ENCODE results near the gene DEAF1. TPM values are rescaled to one million over a fixed set of nuclear protein-coding genes. Genes with fewer than 3 reads are reported as not detected.

The DEAF1 gene
- polyA plus RNA-seq, 3 donors = 44.0 to 58.7 (median 57.1) TPM

Other genes starting within 250 kb of the DEAF1 start
- gene PTDSS2, start 244.9 kb downstream of the DEAF1 start, polyA plus RNA-seq (ENCODE audit: insufficient read length in 3 of 3) = 10 to 100 TPM; 30.6 to 40.8 (median 35.9) TPM
- 10 to 100 TPM; 67.3 to 98.3 (median 98.2) TPM for gene RNH1, start 188.0 kb downstream of the DEAF1 start, polyA plus RNA-seq (ENCODE audit: insufficient read length in 3 of 3)
- 10 to 100 TPM; 39.3 to 52.1 (median 50.3) TPM for gene HRAS, start 159.6 kb downstream of the DEAF1 start, polyA plus RNA-seq (ENCODE audit: insufficient read length in 3 of 3)
- 1 to 10 TPM; 2.9 to 6.0 (median 4.3) TPM for gene LRRC56, start 157.7 kb downstream of the DEAF1 start, polyA plus RNA-seq (ENCODE audit: insufficient read length in 3 of 3)
- gene LMNTD2, start 134.5 kb downstream of the DEAF1 start, polyA plus RNA-seq (ENCODE audit: insufficient read length in 3 of 3) = 1 to 10 TPM; 3.3 to 5.7 (median 4.9) TPM
- 10 to 100 TPM; 28.2 to 63.4 (median 54.4) TPM for gene RASSF7, start 134.3 kb downstream of the DEAF1 start, polyA plus RNA-seq (ENCODE audit: insufficient read length in 3 of 3)
- 10 to 100 TPM; 18.6 to 27.7 (median 27.0) TPM for gene PHRF1, start 118.8 kb downstream of the DEAF1 start, polyA plus RNA-seq (ENCODE audit: insufficient read length in 3 of 3)
- 10 to 100 TPM in 2 of 3 donors, 1 to 10 TPM in 1; 6.4 to 12.8 (median 10.1) TPM for gene IRF7, start 79.3 kb downstream of the DEAF1 start, polyA plus RNA-seq (ENCODE audit: insufficient read length in 3 of 3)
- 10 to 100 TPM; 40.3 to 65.3 (median 40.7) TPM for gene CDHR5, start 70.3 kb downstream of the DEAF1 start, polyA plus RNA-seq (ENCODE audit: insufficient read length in 3 of 3)
- 1 to 10 TPM in 2 of 3 donors, under 1 TPM in 1; 0.93 to 2.8 (median 2.0) TPM for gene SCT, start 68.0 kb downstream of the DEAF1 start, polyA plus RNA-seq (ENCODE audit: insufficient read length in 3 of 3)
- 1 to 10 TPM; 2.0 to 7.5 (median 4.0) TPM for gene DRD4, start 58.0 kb downstream of the DEAF1 start, polyA plus RNA-seq (ENCODE audit: insufficient read length in 3 of 3)
- gene TMEM80, start 594 bp upstream of the DEAF1 start, polyA plus RNA-seq (ENCODE audit: insufficient read length in 3 of 3) = 10 to 100 TPM; 40.4 to 66.1 (median 43.3) TPM
- 100 to 1,000 TPM; 103 to 181 (median 129) TPM for gene EPS8L2, start 11.0 kb upstream of the DEAF1 start, polyA plus RNA-seq (ENCODE audit: insufficient read length in 3 of 3)
- 100 to 1,000 TPM; 115 to 135 (median 130) TPM for gene TALDO1, start 52.2 kb upstream of the DEAF1 start, polyA plus RNA-seq (ENCODE audit: insufficient read length in 3 of 3)
- 100 to 1,000 TPM in 1 of 3 donors, 10 to 100 TPM in 2; 53.7 to 103 (median 88.2) TPM for gene GATD1, start 82.3 kb upstream of the DEAF1 start, polyA plus RNA-seq (ENCODE audit: insufficient read length in 3 of 3)
- under 1 TPM; 0.37 to 0.70 (median 0.67) TPM for gene CEND1, start 94.9 kb upstream of the DEAF1 start, polyA plus RNA-seq (ENCODE audit: insufficient read length in 3 of 3)
- 10 to 100 TPM; 12.2 to 21.7 (median 18.9) TPM for gene SLC25A22, start 103.1 kb upstream of the DEAF1 start, polyA plus RNA-seq (ENCODE audit: insufficient read length in 3 of 3)
- gene PIDD1, start 110.0 kb upstream of the DEAF1 start, polyA plus RNA-seq (ENCODE audit: insufficient read length in 3 of 3) = 10 to 100 TPM in 1 of 3 donors, 1 to 10 TPM in 2; 6.3 to 13.4 (median 9.6) TPM
- 1,000 to 10,000 TPM in 2 of 3 donors, 100 to 1,000 TPM in 1; 848 to 1,190 (median 1,139) TPM for gene RPLP2, start 114.7 kb upstream of the DEAF1 start, polyA plus RNA-seq (ENCODE audit: insufficient read length in 3 of 3)
- 10 to 100 TPM; 42.6 to 85.5 (median 65.5) TPM for gene PNPLA2, start 123.7 kb upstream of the DEAF1 start, polyA plus RNA-seq (ENCODE audit: insufficient read length in 3 of 3)
- 10 to 100 TPM; 10.3 to 19.4 (median 16.2) TPM for gene CRACR2B, start 132.7 kb upstream of the DEAF1 start, polyA plus RNA-seq (ENCODE audit: insufficient read length in 3 of 3)
- gene CD151, start 137.7 kb upstream of the DEAF1 start, polyA plus RNA-seq (ENCODE audit: insufficient read length in 3 of 3) = 100 to 1,000 TPM; 140 to 214 (median 206) TPM
- gene POLR2L, start 147.3 kb upstream of the DEAF1 start, polyA plus RNA-seq (ENCODE audit: insufficient read length in 3 of 3) = 100 to 1,000 TPM in 2 of 3 donors, 10 to 100 TPM in 1; 85.4 to 128 (median 123) TPM
- gene TSPAN4, start 147.6 kb upstream of the DEAF1 start, polyA plus RNA-seq (ENCODE audit: insufficient read length in 3 of 3) = 10 to 100 TPM; 58.3 to 81.2 (median 78.9) TPM
- 100 to 1,000 TPM in 2 of 3 donors, 10 to 100 TPM in 1; 100.0 to 125 (median 113) TPM for gene CHID1, start 215.6 kb upstream of the DEAF1 start, polyA plus RNA-seq (ENCODE audit: insufficient read length in 3 of 3)
- gene AP2A2, start 230.6 kb upstream of the DEAF1 start, polyA plus RNA-seq (ENCODE audit: insufficient read length in 3 of 3) = 100 to 1,000 TPM; 105 to 133 (median 108) TPM

Measured in renal cortex interstitium (tissue), 3 donors.